ENCODE measurements around the gene BSG.

DNA sequence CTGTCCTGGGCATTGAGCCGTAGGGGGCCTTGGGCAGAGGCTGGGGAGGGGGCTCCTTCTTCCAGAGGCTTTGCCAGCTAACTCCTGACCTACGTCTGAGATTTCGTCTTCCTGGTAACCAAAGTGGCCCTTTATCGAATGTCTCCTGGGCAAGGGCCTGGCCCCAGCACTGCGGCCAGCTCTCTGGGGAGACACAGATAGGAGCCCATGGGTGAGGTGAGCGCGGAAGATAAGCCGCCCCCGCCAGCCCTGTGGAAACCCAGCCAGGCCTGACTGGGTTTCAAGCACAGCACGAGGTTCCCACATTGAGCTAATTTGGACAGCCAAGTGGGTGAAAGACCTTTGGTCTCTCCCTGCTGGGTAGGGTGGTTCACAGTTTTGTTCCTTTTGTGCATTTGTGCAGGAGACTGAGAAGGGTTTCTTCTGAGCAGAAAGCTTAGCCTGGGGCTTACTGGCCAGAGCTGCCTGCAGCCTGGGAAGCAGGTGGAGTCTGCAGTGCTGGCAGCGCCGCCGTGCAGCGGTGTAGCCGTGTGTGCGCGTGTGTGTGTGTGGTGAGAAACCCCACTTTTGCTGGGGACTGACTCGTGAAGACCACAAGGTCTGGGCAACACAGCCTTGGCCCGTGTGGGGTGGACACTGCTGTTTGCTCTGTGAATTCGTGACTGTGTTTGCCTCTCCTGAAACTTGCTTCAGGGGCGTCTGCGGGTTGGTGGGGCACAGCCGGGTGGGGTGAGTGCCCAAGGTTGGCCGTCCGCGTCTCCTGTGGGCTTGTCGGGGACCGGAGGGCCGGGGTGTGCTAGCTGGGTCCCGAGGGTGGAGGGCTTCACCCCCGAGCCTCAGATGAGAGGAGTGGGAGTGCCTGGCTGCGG lies 2.5 kb downstream of the BSG start:
- TF ChIP-seq, protein P1, sequence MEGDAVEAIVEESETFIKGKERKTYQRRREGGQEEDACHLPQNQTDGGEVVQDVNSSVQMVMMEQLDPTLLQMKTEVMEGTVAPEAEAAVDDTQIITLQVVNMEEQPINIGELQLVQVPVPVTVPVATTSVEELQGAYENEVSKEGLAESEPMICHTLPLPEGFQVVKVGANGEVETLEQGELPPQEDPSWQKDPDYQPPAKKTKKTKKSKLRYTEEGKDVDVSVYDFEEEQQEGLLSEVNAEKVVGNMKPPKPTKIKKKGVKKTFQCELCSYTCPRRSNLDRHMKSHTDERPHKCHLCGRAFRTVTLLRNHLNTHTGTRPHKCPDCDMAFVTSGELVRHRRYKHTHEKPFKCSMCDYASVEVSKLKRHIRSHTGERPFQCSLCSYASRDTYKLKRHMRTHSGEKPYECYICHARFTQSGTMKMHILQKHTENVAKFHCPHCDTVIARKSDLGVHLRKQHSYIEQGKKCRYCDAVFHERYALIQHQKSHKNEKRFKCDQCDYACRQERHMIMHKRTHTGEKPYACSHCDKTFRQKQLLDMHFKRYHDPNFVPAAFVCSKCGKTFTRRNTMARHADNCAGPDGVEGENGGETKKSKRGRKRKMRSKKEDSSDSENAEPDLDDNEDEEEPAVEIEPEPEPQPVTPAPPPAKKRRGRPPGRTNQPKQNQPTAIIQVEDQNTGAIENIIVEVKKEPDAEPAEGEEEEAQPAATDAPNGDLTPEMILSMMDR (IDR thresholded peaks at IDR 0.05): no peak
- TF ChIP-seq POLR2A (IDR thresholded peaks at IDR 0.05): no peak
